ENCODE data around the gene CST8. TPM values are rescaled to one million over a fixed set of nuclear protein-coding genes. Genes with fewer than 3 reads are reported as not detected.

The CST8 gene
- total RNA-seq, 1 experiment from 2014 or later = not detected

DNA sequence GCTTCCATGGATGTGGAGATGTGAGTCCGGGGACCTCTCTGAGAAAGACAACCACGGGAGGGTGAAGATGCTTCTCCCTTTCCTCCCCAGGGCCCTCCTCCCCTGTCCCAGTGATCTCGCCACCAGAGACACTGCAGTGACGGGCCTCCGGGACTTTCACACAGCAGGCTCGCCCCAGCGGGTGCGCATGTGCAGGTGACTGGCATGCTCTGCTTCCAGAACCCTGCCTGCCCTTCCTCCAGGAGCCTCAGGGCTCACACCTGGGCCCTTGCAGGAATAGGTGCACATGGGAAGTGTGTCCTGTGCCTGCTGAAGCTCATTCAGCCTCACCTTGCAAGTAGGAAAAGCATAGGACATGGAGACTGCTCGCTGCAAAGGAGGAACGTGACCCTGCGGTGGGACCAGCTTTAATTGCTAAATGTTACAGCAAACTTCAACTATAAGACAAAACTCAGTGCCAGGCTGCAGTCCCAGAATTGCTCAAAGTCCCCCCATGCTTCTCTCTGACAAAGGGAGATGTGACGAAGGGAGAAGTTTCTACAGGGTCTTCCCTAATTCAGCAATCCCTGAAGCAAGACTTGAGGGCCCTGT lies 19.2 kb downstream of the CST8 start:
- in situ Hi-C loops (cut with HindIII; ENCODE audit: low pct_unique_long_range_greater_than_20kb, low sequenced_read_pairs) = no loop called here
- no peak for DNase-seq (ENCODE audit: low read depth)

DNA sequence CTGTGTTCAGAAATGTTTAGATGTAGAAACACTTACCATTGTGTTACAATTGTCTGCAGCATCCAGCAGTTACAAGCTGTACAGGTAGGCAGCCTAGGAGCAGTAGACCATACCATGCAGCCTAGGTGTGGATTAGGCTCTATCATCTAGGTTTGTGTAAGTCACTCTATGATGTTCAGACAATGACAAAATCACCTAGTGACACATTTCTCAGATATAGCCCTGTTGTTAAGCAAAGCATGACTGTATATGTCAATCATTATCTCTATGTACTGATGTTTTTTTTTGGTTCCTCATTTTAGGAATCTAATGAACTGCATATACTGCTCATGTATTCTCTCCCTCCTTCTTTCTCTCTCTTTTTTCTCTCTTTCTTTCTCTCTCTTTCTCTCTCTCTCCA lies 22.2 kb downstream of the CST8 start:
- in situ Hi-C loops (cut with HindIII; ENCODE audit: low pct_unique_long_range_greater_than_20kb, low sequenced_read_pairs) = no loop called here
- no peak for DNase-seq (ENCODE audit: low read depth)

GRCh38 chr20:23514848-23515247 lies 23.9 kb downstream of the CST8 start:
- DNase-seq (ENCODE audit: low read depth) = no peak
- in situ Hi-C loops (cut with HindIII; ENCODE audit: low pct_unique_long_range_greater_than_20kb, low sequenced_read_pairs) = no loop called here

DNA sequence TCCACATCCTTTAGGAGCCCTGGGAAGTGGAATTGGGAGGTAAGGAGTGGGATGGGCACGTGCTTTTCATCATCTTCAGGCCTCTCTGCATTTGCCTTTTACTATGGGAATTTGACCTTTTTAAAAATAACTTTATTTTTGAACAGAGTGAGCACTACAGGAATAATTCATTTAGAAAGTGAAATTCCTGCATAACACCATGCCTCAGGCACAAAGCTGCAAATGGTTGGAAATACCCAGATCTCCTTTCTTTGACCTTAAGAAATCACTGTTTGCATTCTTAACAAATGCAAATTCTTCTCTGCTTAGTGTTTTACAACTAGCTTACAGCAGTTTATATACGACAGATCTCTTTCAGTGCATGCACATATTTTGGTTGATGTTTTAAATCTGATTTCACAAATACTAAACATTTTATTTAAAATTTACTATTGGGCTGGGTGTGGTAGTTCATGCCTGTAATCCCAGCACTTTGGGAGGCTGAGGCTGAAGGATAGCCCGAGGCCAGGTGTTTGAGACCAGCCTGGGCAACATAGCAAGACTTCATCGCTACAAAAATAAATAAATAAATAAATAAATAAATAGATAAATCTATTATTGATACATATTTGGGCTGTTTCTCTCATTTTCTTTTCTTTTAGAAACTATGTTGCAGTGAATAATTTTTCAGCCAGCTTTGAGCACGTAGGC lies 24.5 kb downstream of the CST8 start:
- in situ Hi-C loops (cut with HindIII; ENCODE audit: low pct_unique_long_range_greater_than_20kb, low sequenced_read_pairs) = no loop called here
- no peak for DNase-seq (ENCODE audit: low read depth)

DNA sequence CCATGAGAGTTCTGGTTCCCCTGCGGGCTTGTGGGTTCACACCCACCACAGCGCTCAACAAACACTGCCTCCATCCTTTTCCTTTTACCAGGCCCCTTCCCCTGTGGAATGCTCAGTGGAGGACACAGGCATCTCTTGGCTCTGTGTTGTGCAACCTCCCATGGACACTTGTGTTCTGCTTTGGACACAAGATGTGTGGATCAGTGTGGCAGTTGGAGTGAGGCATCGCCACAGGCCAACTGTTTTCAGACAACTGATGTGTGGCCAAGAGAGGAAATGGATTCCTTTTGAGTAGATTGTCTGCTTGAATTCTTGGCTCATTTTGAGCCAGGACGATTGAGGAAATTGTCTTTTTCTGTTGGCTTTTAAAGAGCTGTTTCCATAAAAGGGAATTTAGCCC lies 26.8 kb downstream of the CST8 start:
- in situ Hi-C loops (cut with HindIII; ENCODE audit: low pct_unique_long_range_greater_than_20kb, low sequenced_read_pairs) = no loop called here
- no peak for DNase-seq (ENCODE audit: low read depth)

GRCh38 chr20:23519556-23519955 lies 28.6 kb downstream of the CST8 start:
- in situ Hi-C loops (cut with HindIII; ENCODE audit: low pct_unique_long_range_greater_than_20kb, low sequenced_read_pairs) = no loop called here
- no peak for DNase-seq (ENCODE audit: low read depth)

GRCh38 chr20:23520185-23520584 lies 29.3 kb downstream of the CST8 start:
- peak; percentile 72 for DNase-seq (ENCODE audit: low read depth)
- in situ Hi-C loops (cut with HindIII; ENCODE audit: low pct_unique_long_range_greater_than_20kb, low sequenced_read_pairs) = no loop called here

- in situ Hi-C loops (cut with HindIII; ENCODE audit: low pct_unique_long_range_greater_than_20kb, low sequenced_read_pairs) = no loop called here
- no peak for DNase-seq (ENCODE audit: low read depth)
Observed at GRCh38 chr20:23524146-23524545, 33.2 kb downstream of the CST8 start.

DNA sequence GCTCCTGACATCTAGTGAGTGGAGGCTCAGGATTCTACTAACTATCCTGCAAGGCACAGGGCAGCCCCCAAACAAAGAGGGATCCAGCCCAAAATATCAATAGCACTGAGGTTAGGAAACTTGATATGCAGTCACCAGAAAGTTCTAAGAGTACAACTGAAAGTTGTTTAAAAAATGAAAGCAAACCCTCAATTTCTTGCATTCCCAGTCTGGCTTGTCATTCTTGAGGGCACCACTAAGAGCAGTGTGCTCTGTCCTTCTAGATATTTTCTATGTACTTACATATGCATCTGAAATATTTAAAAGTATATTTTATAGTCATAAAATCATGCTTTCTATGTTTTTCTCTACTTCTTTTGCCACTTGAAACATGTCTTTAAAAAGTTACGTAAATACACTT lies 35.9 kb downstream of the CST8 start:
- in situ Hi-C loops (cut with HindIII; ENCODE audit: low pct_unique_long_range_greater_than_20kb, low sequenced_read_pairs) = no loop called here
- no peak for DNase-seq (ENCODE audit: low read depth)

GRCh38 chr20:23528867-23529431 lies 38.0 kb downstream of the CST8 start:
- DNase-seq (ENCODE audit: low read depth) = peak; percentile 84

DNA sequence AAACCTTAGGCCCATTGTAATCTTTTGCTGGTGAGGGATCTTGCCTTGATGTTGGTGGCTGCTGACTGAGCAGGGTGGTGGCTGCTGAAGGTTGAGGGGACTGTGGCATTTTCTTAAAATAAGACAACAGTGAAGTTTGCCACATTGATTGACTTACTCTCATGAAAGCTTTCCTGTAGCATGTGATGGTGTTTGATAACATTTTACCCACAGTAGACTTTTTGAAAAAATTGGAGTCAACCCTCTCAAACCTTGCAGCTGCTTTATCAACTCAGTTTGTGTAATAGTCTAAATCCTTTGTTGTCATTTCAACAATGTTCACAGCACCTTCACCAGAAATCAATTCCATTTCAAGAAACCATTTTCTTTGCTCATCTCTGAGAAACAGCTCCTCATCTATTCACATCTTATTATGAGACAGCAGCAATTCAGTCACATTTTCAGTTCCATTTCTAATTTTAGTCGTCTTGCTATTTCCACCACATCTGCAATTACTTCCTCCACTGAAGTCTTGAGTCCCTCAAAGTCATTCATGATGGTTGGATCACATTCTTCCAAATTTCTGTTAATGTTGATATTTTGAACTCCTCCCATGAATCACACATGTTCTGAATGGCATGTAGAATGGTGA lies 40.1 kb downstream of the CST8 start:
- in situ Hi-C loops (cut with HindIII; ENCODE audit: low pct_unique_long_range_greater_than_20kb, low sequenced_read_pairs) = no loop called here
- no peak for DNase-seq (ENCODE audit: low read depth)

More at GRCh38 chr20:23528867-23529431, 38.0 kb downstream of the CST8 start:
- in situ Hi-C loops (cut with HindIII; ENCODE audit: low pct_unique_long_range_greater_than_20kb, low sequenced_read_pairs) = no loop called here

GRCh38 chr20:23532533-23532932 lies 41.6 kb downstream of the CST8 start:
- no peak for DNase-seq (ENCODE audit: low read depth)
- in situ Hi-C loops (cut with HindIII; ENCODE audit: low pct_unique_long_range_greater_than_20kb, low sequenced_read_pairs) = no loop called here

DNA sequence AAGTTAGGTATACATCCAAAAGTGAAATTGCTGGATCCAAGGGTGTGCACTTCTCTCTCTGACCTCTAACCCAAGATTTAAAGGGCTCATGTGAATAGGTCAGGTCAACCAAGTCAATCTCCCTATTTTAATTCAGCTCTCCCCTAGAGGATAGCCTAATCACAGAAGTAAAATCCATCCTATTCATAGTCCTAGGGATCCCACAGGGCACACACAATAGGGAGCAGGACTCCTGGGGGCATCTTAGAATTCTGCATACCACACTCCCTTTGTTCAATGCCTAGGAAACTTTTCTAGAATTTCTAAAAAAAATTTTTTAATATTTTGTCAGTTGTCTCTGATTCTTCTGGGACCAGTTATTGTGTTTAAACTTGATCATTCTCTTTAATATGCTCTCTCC lies 42.2 kb downstream of the CST8 start:
- in situ Hi-C loops (cut with HindIII; ENCODE audit: low pct_unique_long_range_greater_than_20kb, low sequenced_read_pairs) = no loop called here

DNA sequence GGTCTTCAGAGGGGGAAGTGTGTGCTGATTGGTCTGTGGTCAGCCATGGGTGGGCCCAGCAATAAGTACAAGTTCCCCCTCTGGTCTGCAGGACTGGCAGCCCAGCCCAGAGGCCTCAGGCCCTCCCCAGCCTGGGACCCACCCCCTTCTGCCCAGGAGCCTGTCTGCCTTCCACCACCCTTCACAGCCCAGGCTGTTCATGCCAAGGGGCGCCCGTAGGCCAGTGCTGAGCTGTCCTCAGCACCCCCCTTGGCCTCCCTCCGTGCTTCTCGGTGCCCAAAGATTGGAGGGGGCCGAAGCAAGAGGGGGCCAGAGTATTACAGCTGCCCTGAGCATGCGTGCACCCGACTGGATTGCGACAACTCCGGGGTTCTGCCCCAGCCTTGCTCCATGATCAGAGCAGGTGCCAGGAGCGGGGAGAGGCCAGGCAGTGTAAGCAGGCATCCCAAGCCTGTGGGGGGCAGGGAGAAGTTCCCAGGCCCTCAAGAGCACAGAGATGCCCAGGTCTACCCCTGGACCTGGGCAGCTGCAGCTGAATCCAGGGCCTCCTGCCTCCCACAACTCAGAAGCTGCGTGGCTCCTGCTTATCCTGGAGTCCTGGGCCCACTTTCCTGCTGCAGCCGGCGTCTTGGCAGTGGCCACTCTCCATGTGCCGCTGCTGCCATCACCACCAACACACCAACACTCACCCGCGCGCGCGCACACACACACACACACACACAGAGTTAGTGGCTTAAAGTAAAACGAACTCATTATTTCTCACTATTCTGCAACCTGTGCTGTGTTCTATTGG lies 44.1 kb downstream of the CST8 start:
- DNase-seq (ENCODE audit: low read depth) = no peak
- in situ Hi-C loops (cut with HindIII; ENCODE audit: low pct_unique_long_range_greater_than_20kb, low sequenced_read_pairs) = no loop called here

More for the DNA sequence above, 42.2 kb downstream of the CST8 start:
- DNase-seq (ENCODE audit: low read depth) = no peak

- no peak for DNase-seq (ENCODE audit: low read depth)
- in situ Hi-C loops (cut with HindIII; ENCODE audit: low pct_unique_long_range_greater_than_20kb, low sequenced_read_pairs) = no loop called here
Observed at GRCh38 chr20:23536328-23536974, 45.5 kb downstream of the CST8 start.

DNA sequence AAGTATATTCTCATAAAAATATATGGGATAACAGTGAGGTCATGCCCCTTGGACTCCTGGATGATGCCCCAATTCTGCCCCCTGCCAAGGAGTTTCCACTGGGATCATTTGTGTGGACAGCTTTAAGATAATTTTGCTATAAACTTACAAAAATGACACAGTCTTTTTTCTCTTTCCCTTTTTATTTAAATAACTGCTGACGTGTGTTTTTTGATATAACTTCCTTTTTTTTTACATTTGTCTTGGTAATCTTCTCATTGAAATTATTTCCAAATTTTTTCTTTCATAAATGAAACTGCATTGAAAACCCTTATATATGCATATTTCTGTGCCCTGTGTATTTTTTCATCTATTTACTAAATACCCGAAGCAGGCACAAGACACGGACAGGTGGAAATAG lies 46.1 kb downstream of the CST8 start:
- no peak for DNase-seq (ENCODE audit: low read depth)
- in situ Hi-C loops (cut with HindIII; ENCODE audit: low pct_unique_long_range_greater_than_20kb, low sequenced_read_pairs) = no loop called here

DNA sequence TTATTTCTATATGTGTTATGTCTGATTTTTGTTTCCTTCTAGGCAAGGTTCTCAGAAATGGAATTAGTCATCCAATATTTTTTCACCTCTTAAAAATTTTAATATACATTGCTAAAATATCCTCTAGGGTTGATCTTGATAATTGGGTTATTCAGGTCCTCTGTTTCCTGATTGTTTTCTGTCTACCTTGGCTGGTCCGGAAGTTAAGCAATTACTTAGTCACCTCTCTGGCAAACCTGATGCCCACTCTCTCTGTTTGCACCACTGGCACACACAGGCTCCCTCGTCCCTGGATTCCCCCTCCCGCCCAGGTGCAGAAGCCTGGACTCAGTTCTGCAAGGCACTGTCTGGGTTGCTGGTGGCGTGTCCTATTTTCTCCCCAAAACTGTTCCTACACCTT lies 49.7 kb downstream of the CST8 start:
- in situ Hi-C loops (cut with HindIII; ENCODE audit: low pct_unique_long_range_greater_than_20kb, low sequenced_read_pairs) = no loop called here
- no peak for DNase-seq (ENCODE audit: low read depth)

DNA sequence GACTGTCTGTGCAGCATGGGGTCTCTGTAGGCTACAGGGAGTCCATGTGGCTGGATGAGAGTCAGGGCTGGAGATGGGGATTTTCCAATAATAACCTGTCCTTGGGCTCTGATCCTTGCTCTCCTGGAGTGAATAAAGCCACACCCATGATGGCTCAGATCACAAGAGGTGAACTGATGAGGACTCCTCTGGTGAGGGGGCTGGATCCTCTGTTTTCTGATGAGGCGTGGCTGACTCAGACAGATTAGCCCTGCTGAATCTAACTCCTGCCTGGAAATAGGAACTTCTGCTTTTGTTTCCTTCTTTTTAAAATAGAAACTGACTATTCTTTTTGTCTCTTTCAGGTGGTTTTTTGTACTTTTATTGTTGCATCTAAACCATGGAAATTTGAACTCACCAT lies 50.4 kb downstream of the CST8 start:
- in situ Hi-C loops (cut with HindIII; ENCODE audit: low pct_unique_long_range_greater_than_20kb, low sequenced_read_pairs) = no loop called here
- peak; percentile 35 for DNase-seq (ENCODE audit: low read depth)

Measured in Caki2 (cell line).